Spleen (tissue), 11 donors: ENCODE results near the gene RPL34. TPM values are rescaled to one million over a fixed set of nuclear protein-coding genes. Genes with fewer than 3 reads are reported as not detected.

Source experiments
- DNase-seq: peaks from one replicate; pipeline ENCODE4 v3.0.0-alpha.2; 2020
- H3K27ac ChIP-seq, 8 donors: fragments of 200-600 bp; sonication (generic) in 7 of 8; 1 replicate in 4 of 8; 2 replicates in 4 of 8; pipeline versions ENCODE4 v1.5.0 to v1.8.0; 2016 to 2021; ENCODE audit warnings: inconsistent platforms in 4 of 8, mild to moderate bottlenecking in 4 of 8, moderate library complexity in 1 of 8
- H3K27me3 ChIP-seq, 7 donors: fragments of 200-600 bp; sonication (generic) in 6 of 7; replicated peaks in 1 of 7; 1 replicate in 4 of 7; 2 replicates in 3 of 7; pipeline versions ENCODE4 v1.5.0 to v1.8.0; 2016 to 2021; ENCODE audit warnings: inconsistent platforms in 3 of 7, mild to moderate bottlenecking in 1 of 7
- H3K36me3 ChIP-seq, 6 donors: fragments of 200-600 bp; sonication (generic) in 5 of 6; 1 replicate in 4 of 6; 2 replicates in 2 of 6; pipeline versions ENCODE4 v1.5.0 to v1.8.0; 2016 to 2021; ENCODE audit warnings: inconsistent platforms in 2 of 6
- H3K4me1 ChIP-seq, 6 donors: fragments of 200-600 bp; sonication (generic) in 5 of 6; 1 replicate in 3 of 6; 2 replicates in 3 of 6; pipeline versions ENCODE4 v1.5.0 to v1.8.0; 2016 to 2021; ENCODE audit warnings: inconsistent platforms in 3 of 6
- H3K4me3 ChIP-seq, 8 donors: fragments of 200-600 bp; sonication (generic) in 7 of 8; 1 replicate in 4 of 8; 2 replicates in 4 of 8; pipeline versions ENCODE4 v1.5.0 to v1.8.0; 2016 to 2021; ENCODE audit warnings: inconsistent platforms in 4 of 8, mild to moderate bottlenecking in 4 of 8, moderate library complexity in 2 of 8
- H3K9me3 ChIP-seq, 8 donors: fragments of 200-600 bp; sonication (generic) in 7 of 8; 1 replicate in 4 of 8; 2 replicates in 4 of 8; pipeline versions ENCODE4 v1.5.0 to v1.8.0; 2016 to 2021; ENCODE audit warnings: inconsistent platforms in 4 of 8
- POLR2A ChIP-seq, 3 donors: fragments of 450-650 bp; IDR thresholded peaks; one replicate each; pipeline ENCODE4 v1.5.1; 2017; ENCODE audit warnings: antibody characterized with exemption in 3 of 3, mild to moderate bottlenecking in 1 of 3
- POLR2AphosphoS5 ChIP-seq, 3 donors: sonication (generic); formaldehyde crosslinking; IDR thresholded peaks; one replicate each; pipeline ENCODE4 v1.5.1; 2017; ENCODE audit warnings: antibody characterized with exemption in 3 of 3
- WGBS, 5 donors: extraction: QIAGEN DNeasy Blood & Tissue Kit in 3 of 5; methylation state at CpG; one replicate each; pipeline versions ENCODE4 v1.1.5 to v1.1.7; 2013 to 2018; 5-methylcytosine and 5-hydroxymethylcytosine counted together
- intact Hi-C: fragments of 100-400 bp; cut with DNase I; formaldehyde crosslinking; loops from one replicate; pipeline ENCODE4 v1.15.0; 2023; ENCODE audit warnings: low total_unique reads
- polyA plus RNA-seq, 3 donors: library from polyadenylated mRNA; stranded (reverse); fragments of 200-250 nt; gene quantifications; one replicate each; pipeline ENCODE4 v1.2.1, GENCODE V29; 2013
- total RNA-seq, 7 donors: library from RNA; depleted of rRNA in 3 of 7; stranded (reverse); fragments of >200 nt in 3 of 7; fragmentation: NEBNext Ultra II Directional in 4 of 7; extraction: Animal tissue kit (Norgen Biotek cat#: 25700) in 4 of 7; gene quantifications; one replicate each; pipeline versions ENCODE4 v1.1.0 to v1.2.1, GENCODE V29; 2016 to 2021
- TF ChIP-seq, protein P1 (sequence below), 11 experiments: fragments of 200-600 bp in 7 of 11; fragments of 450-650 bp in 4 of 11; sonication (generic) in 4 of 11; IDR thresholded peaks in 8 of 11; conservative IDR thresholded peaks in 3 of 11; 1 replicate in 7 of 11; 2 replicates in 4 of 11; pipeline versions ENCODE4 v1.4.0 to v1.8.0; 2016 to 2021; ENCODE audit warnings: antibody characterized with exemption in 11 of 11, inconsistent platforms in 4 of 11, mild to moderate bottlenecking in 1 of 11
- donor health status: healthy with polysubstance abuse.
- donor health status: DM: no; HTN: no; CAD: no; lungs with moderate emphysema.
- donor health status: DM: no; HTN: no; CAD: no.
- donor health status: Bipolar disorder and iron deficiency.
- donor health status: healthy.
- donor health status: DM: no; HTN: no; CAD: no.
- donor health status: DM: yes; HTN: yes; CAD: no.

Gene RPL34
- total and polyA plus RNA-seq, 10 donors: 845 to 15,266 (median 1,300) TPM

GRCh38 chr4:108581083-108581482 lies 39.3 kb upstream of the RPL34 start:
- Histone ChIP-seq H3K9me3 (no peaks in the 10 kb centered on the region), H3K4me3 (no peak overlapping the region), H3K36me3 (no peaks in the 10 kb centered on the region), H3K4me1 (no peaks in the 10 kb centered on the region), H3K27ac (no peak overlapping the region), H3K27me3 (no peaks in the 10 kb centered on the region)
- intact Hi-C loops: no loop called here
- DNase-seq: no peak
- no peak for TF ChIP-seq POLR2A (IDR thresholded peaks at IDR 0.05)
- TF ChIP-seq, protein P1, sequence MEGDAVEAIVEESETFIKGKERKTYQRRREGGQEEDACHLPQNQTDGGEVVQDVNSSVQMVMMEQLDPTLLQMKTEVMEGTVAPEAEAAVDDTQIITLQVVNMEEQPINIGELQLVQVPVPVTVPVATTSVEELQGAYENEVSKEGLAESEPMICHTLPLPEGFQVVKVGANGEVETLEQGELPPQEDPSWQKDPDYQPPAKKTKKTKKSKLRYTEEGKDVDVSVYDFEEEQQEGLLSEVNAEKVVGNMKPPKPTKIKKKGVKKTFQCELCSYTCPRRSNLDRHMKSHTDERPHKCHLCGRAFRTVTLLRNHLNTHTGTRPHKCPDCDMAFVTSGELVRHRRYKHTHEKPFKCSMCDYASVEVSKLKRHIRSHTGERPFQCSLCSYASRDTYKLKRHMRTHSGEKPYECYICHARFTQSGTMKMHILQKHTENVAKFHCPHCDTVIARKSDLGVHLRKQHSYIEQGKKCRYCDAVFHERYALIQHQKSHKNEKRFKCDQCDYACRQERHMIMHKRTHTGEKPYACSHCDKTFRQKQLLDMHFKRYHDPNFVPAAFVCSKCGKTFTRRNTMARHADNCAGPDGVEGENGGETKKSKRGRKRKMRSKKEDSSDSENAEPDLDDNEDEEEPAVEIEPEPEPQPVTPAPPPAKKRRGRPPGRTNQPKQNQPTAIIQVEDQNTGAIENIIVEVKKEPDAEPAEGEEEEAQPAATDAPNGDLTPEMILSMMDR (IDR thresholded peaks at IDR 0.05 in 8 of 11, conservative IDR thresholded peaks at IDR 0.05 in 3 of 11): no peak
- TF ChIP-seq POLR2AphosphoS5 (IDR thresholded peaks at IDR 0.05): no peak
- WGBS, 5 donors: 49 to 56% (median 53%) methylated on average over 6 of the region's 6 CpGs

GRCh38 chr4:108586778-108587177 lies 33.6 kb upstream of the RPL34 start:
- H3K9me3 ChIP-seq: no peaks in the 10 kb centered on the region
- intact Hi-C loops: no loop called here
- no peaks in the 10 kb centered on the region for H3K4me1 ChIP-seq
- TF ChIP-seq, protein P1 (IDR thresholded peaks at IDR 0.05 in 8 of 11, conservative IDR thresholded peaks at IDR 0.05 in 3 of 11): no peak
- no peak for TF ChIP-seq POLR2A (IDR thresholded peaks at IDR 0.05)
- no peak for TF ChIP-seq POLR2AphosphoS5 (IDR thresholded peaks at IDR 0.05)
- no peak overlapping the region for H3K27ac ChIP-seq
- H3K36me3 ChIP-seq: no peaks in the 10 kb centered on the region
- H3K4me3 ChIP-seq: no peak overlapping the region
- WGBS, 5 donors: 72 to 92% (median 83%) methylated on average over 3 of the region's 3 CpGs
- H3K27me3 ChIP-seq: no peaks in the 10 kb centered on the region
- DNase-seq: no peak

DNA sequence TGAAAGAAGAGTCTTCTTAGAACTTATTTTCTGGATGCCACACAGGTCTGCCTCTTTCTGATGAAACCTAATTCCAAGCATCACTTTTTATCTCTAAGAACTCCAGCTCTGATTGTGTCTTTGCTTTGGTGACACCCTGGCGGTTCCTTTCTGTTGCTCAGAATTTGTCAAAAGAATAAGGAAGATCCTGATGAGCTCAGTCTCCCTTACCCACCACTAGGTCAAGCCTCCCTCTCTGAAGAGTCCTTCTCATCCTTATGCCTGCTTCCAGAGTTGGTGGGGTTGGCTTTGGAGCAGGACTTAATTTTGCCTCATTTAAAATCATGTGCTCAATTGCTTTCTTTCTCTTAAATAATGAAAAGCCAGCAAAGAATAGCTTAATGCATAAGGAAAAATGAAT lies 31.5 kb upstream of the RPL34 start:
- no peaks in the 10 kb centered on the region for H3K27me3 ChIP-seq
- no peak for DNase-seq
- WGBS, 5 donors: 82 to 94% (median 93%) methylated on average over 1 of the region's 1 CpG
- no peak overlapping the region for H3K4me3 ChIP-seq
- H3K9me3 ChIP-seq: no peaks in the 10 kb centered on the region
- H3K27ac ChIP-seq: no peak overlapping the region
- intact Hi-C loops: no loop called here
- TF ChIP-seq, protein P1 (IDR thresholded peaks at IDR 0.05 in 8 of 11, conservative IDR thresholded peaks at IDR 0.05 in 3 of 11): no peak
- TF ChIP-seq POLR2AphosphoS5 (IDR thresholded peaks at IDR 0.05): no peak
- no peak for TF ChIP-seq POLR2A (IDR thresholded peaks at IDR 0.05)
- peaks cover 0 to 5% (median under 1%) of the 10 kb centered on the region in 6 donors for H3K36me3 ChIP-seq
- no peaks in the 10 kb centered on the region for H3K4me1 ChIP-seq

DNA sequence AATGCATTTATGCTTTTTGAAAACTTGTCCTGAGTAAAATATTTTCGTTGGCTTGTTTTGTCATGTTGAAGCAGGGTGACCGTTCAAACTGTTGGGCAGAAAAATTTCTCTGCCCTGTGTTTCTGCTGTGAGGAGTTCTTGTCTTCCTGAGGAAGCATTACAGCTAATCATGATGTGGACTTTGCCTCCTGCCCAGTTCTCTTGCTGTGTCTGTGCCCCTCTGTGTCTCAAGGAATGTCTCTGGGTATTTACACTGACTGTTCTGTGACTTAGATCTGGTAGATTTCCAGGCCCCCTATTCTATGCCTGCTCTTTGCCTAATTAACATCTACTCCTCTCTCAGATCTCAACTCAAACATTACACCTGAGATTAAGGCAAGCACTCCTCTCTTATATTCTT lies 30.4 kb upstream of the RPL34 start:
- Histone ChIP-seq H3K9me3 (peaks cover 0 to 6% (median 0%) of the 10 kb centered on the region in 8 donors), H3K27ac (no peak overlapping the region), H3K4me3 (no peak overlapping the region), H3K36me3 (peaks cover 0 to 13% (median 2%) of the 10 kb centered on the region in 6 donors), H3K4me1 (no peaks in the 10 kb centered on the region), H3K27me3 (no peaks in the 10 kb centered on the region)
- no peak for DNase-seq
- TF ChIP-seq, protein P1 (IDR thresholded peaks at IDR 0.05 in 8 of 11, conservative IDR thresholded peaks at IDR 0.05 in 3 of 11): no peak
- TF ChIP-seq POLR2A (IDR thresholded peaks at IDR 0.05) (no peak), POLR2AphosphoS5 (IDR thresholded peaks at IDR 0.05) (no peak)
- WGBS, 5 donors: 45 to 93% (median 86%) methylated on average over 2 of the region's 2 CpGs
- intact Hi-C loops: no loop called here
